ENCODE measurements around the gene RPL22. TPM values are rescaled to one million over a fixed set of nuclear protein-coding genes. Genes with fewer than 3 reads are reported as not detected.

Gene RPL22
- total RNA-seq, 5 donors from 2014 or later (not counting 1 experiment from before 2014, with no cell fraction given) = 448 to 621 (median 462) TPM

- no peaks in the 10 kb centered on the region for H3K36me3 ChIP-seq (ENCODE audit: control insufficient read depth in 2 of 2, extremely low read depth in 1 of 2, insufficient read depth in 1 of 2, low read length in 1 of 2)
- H3K4me1 ChIP-seq (ENCODE audit: control insufficient read depth in 1 of 2, extremely low read depth in 1 of 2, insufficient read depth in 2 of 2, low read length in 2 of 2) = peaks cover 0 to 40% of the 10 kb centered on the region in 2 experiments
- ChIA-PET POLR2A (no interaction called here), CTCF (no interaction called here)
- peaks cover 7 to 12% of the 10 kb centered on the region in 2 donors for H3K27me3 Mint-ChIP-seq
- peaks cover 0 to 44% of the 10 kb centered on the region in 2 experiments for H3K27me3 ChIP-seq (replicated peaks in 1 of 2; ENCODE audit: control insufficient read depth in 2 of 2, extremely low read depth in 1 of 2, insufficient read depth in 2 of 2, low read length in 1 of 2)
- H3K36me3 Mint-ChIP-seq = no peaks in the 10 kb centered on the region
- H3K27ac ChIP-seq (ENCODE audit: low read length) = no peak overlapping the region
- H3K27ac Mint-ChIP-seq = no peak overlapping the region
- H3K9me3 Mint-ChIP-seq = no peaks in the 10 kb centered on the region
- H3K4me1 Mint-ChIP-seq = peaks cover 4 to 10% (median 6%) of the 10 kb centered on the region in 3 donors
- no peak overlapping the region for H3K4me3 ChIP-seq (ENCODE audit: control insufficient read depth in 1 of 2, extremely low read depth in 1 of 2, low read length in 1 of 2)
- WGBS (ENCODE audit: insufficient coverage) = 82% methylated on average over 5 of the region's 7 CpGs
- no peak for ATAC-seq (replicated peaks in 1 of 4)
- no peak overlapping the region for H3K4me3 Mint-ChIP-seq
- H3K9me3 ChIP-seq = no peaks in the 10 kb centered on the region
- no peak for DNase-seq
These were observed 46.5 kb downstream of the RPL22 start for GRCh38 chr1:6152882-6153281.

GRCh38 chr1:6152181-6152580 is 47.2 kb downstream of the RPL22 start:
- Histone ChIP-seq H3K27ac (ENCODE audit: low read length) (no peak overlapping the region), H3K27me3 (replicated peaks in 1 of 2; ENCODE audit: control insufficient read depth in 2 of 2, extremely low read depth in 1 of 2, insufficient read depth in 2 of 2, low read length in 1 of 2) (peaks cover 0 to 45% of the 10 kb centered on the region in 2 experiments), H3K9me3 (no peaks in the 10 kb centered on the region), H3K4me1 (ENCODE audit: control insufficient read depth in 1 of 2, extremely low read depth in 1 of 2, insufficient read depth in 2 of 2, low read length in 2 of 2) (peaks cover 0 to 42% of the 10 kb centered on the region in 2 experiments), H3K4me3 (ENCODE audit: control insufficient read depth in 1 of 2, extremely low read depth in 1 of 2, low read length in 1 of 2) (no peak overlapping the region), H3K36me3 (ENCODE audit: control insufficient read depth in 2 of 2, extremely low read depth in 1 of 2, insufficient read depth in 1 of 2, low read length in 1 of 2) (no peaks in the 10 kb centered on the region)
- no peak for ATAC-seq (replicated peaks in 1 of 4)
- no peak for DNase-seq
- POLR2A ChIA-PET = no interaction called here
- no peak overlapping the region for H3K27ac Mint-ChIP-seq
- peaks cover 4 to 10% (median 6%) of the 10 kb centered on the region in 3 donors for H3K4me1 Mint-ChIP-seq
- 85% methylated on average over 11 of the region's 11 CpGs for WGBS (ENCODE audit: insufficient coverage)
- CTCF ChIA-PET = no interaction called here
- no peak overlapping the region for H3K4me3 Mint-ChIP-seq
- no peaks in the 10 kb centered on the region for H3K9me3 Mint-ChIP-seq
- H3K36me3 Mint-ChIP-seq = no peaks in the 10 kb centered on the region
- H3K27me3 Mint-ChIP-seq = peaks cover 6 to 10% of the 10 kb centered on the region in 2 donors

- CTCF ChIA-PET = no interaction called here
These were observed 48.0 kb downstream of the RPL22 start for GRCh38 chr1:6151291-6151822.

GRCh38 chr1:6150006-6150938 is 49.1 kb downstream of the RPL22 start:
- peaks cover 0 to 52% of the 10 kb centered on the region in 2 experiments for H3K27me3 ChIP-seq (replicated peaks in 1 of 2; ENCODE audit: control insufficient read depth in 2 of 2, extremely low read depth in 1 of 2, insufficient read depth in 2 of 2, low read length in 1 of 2)
- H3K4me1 ChIP-seq (ENCODE audit: control insufficient read depth in 1 of 2, extremely low read depth in 1 of 2, insufficient read depth in 2 of 2, low read length in 2 of 2) = peaks cover 0 to 38% of the 10 kb centered on the region in 2 experiments
- CTCF ChIA-PET = no interaction called here
- H3K27ac Mint-ChIP-seq = no peak overlapping the region
- DNase-seq = no peak
- no peaks in the 10 kb centered on the region for H3K9me3 Mint-ChIP-seq
- H3K4me1 Mint-ChIP-seq = peaks cover 4 to 8% (median 6%) of the 10 kb centered on the region in 3 donors
- H3K36me3 Mint-ChIP-seq = no peaks in the 10 kb centered on the region
- H3K36me3 ChIP-seq (ENCODE audit: control insufficient read depth in 2 of 2, extremely low read depth in 1 of 2, insufficient read depth in 1 of 2, low read length in 1 of 2) = no peaks in the 10 kb centered on the region
- H3K27me3 Mint-ChIP-seq = peaks cover 9 to 14% of the 10 kb centered on the region in 2 donors
- 96% methylated on average over 9 of the region's 11 CpGs for WGBS (ENCODE audit: insufficient coverage)
- no peak overlapping the region for H3K4me3 ChIP-seq (ENCODE audit: control insufficient read depth in 1 of 2, extremely low read depth in 1 of 2, low read length in 1 of 2)
- ATAC-seq (replicated peaks in 1 of 4) = no peak
- POLR2A ChIA-PET = no interaction called here
- no peaks in the 10 kb centered on the region for H3K9me3 ChIP-seq
- no peak overlapping the region for H3K4me3 Mint-ChIP-seq
- H3K27ac ChIP-seq (ENCODE audit: low read length) = no peak overlapping the region

More at GRCh38 chr1:6151291-6151822, 48.0 kb downstream of the RPL22 start:
- Histone ChIP-seq H3K9me3 (no peaks in the 10 kb centered on the region), H3K36me3 (ENCODE audit: control insufficient read depth in 2 of 2, extremely low read depth in 1 of 2, insufficient read depth in 1 of 2, low read length in 1 of 2) (no peaks in the 10 kb centered on the region), H3K27ac (ENCODE audit: low read length) (no peak overlapping the region), H3K4me1 (ENCODE audit: control insufficient read depth in 1 of 2, extremely low read depth in 1 of 2, insufficient read depth in 2 of 2, low read length in 2 of 2) (peaks cover 0 to 42% of the 10 kb centered on the region in 2 experiments), H3K27me3 (replicated peaks in 1 of 2; ENCODE audit: control insufficient read depth in 2 of 2, extremely low read depth in 1 of 2, insufficient read depth in 2 of 2, low read length in 1 of 2) (peaks cover 0 to 50% of the 10 kb centered on the region in 2 experiments), H3K4me3 (ENCODE audit: control insufficient read depth in 1 of 2, extremely low read depth in 1 of 2, low read length in 1 of 2) (no peak overlapping the region)
- 90% methylated on average over 6 of the region's 9 CpGs for WGBS (ENCODE audit: insufficient coverage)
- Mint-ChIP-seq H3K27ac (no peak overlapping the region), H3K4me1 (peaks cover 4 to 10% (median 6%) of the 10 kb centered on the region in 3 donors), H3K4me3 (peak overlapping the region in 1 of 3 donors; percentile 24), H3K36me3 (no peaks in the 10 kb centered on the region), H3K27me3 (peaks cover 7 to 11% of the 10 kb centered on the region in 2 donors), H3K9me3 (no peaks in the 10 kb centered on the region)
- ATAC-seq (replicated peaks in 1 of 4) = no peak
- POLR2A ChIA-PET = no interaction called here
- DNase-seq = no peak

GRCh38 chr1:6149597-6149996 is 49.8 kb downstream of the RPL22 start:
- WGBS (ENCODE audit: insufficient coverage) = 100% methylated on average over 1 of the region's 1 CpG
- ChIA-PET CTCF (interaction anchor here in 1 of 2 donors (0.6 kb wide), 1 partner anchor 71 kb away, joined by 3 read pairs; no protein-coding TSS in a partner anchor), POLR2A (no interaction called here)
- H3K27me3 Mint-ChIP-seq = peaks cover 9 to 14% of the 10 kb centered on the region in 2 donors
- Histone ChIP-seq H3K4me1 (ENCODE audit: control insufficient read depth in 1 of 2, extremely low read depth in 1 of 2, insufficient read depth in 2 of 2, low read length in 2 of 2) (peaks cover 0 to 31% of the 10 kb centered on the region in 2 experiments), H3K27me3 (replicated peaks in 1 of 2; ENCODE audit: control insufficient read depth in 2 of 2, extremely low read depth in 1 of 2, insufficient read depth in 2 of 2, low read length in 1 of 2) (peaks cover 0 to 51% of the 10 kb centered on the region in 2 experiments), H3K9me3 (no peaks in the 10 kb centered on the region), H3K36me3 (ENCODE audit: control insufficient read depth in 2 of 2, extremely low read depth in 1 of 2, insufficient read depth in 1 of 2, low read length in 1 of 2) (no peaks in the 10 kb centered on the region), H3K27ac (ENCODE audit: low read length) (no peak overlapping the region), H3K4me3 (ENCODE audit: control insufficient read depth in 1 of 2, extremely low read depth in 1 of 2, low read length in 1 of 2) (no peak overlapping the region)
- H3K27ac Mint-ChIP-seq = no peak overlapping the region
- H3K9me3 Mint-ChIP-seq = no peaks in the 10 kb centered on the region
- DNase-seq (no peak), ATAC-seq (replicated peaks in 1 of 4) (no peak)
- no peaks in the 10 kb centered on the region for H3K36me3 Mint-ChIP-seq
- H3K4me3 Mint-ChIP-seq = no peak overlapping the region
- peaks cover 4 to 6% (median 5%) of the 10 kb centered on the region in 3 donors for H3K4me1 Mint-ChIP-seq

- Histone ChIP-seq H3K4me1 (ENCODE audit: control insufficient read depth in 1 of 2, extremely low read depth in 1 of 2, insufficient read depth in 2 of 2, low read length in 2 of 2) (peaks cover 0 to 22% of the 10 kb centered on the region in 2 experiments), H3K4me3 (ENCODE audit: control insufficient read depth in 1 of 2, extremely low read depth in 1 of 2, low read length in 1 of 2) (peak overlapping the region; percentile 31 to 46), H3K36me3 (ENCODE audit: control insufficient read depth in 2 of 2, extremely low read depth in 1 of 2, insufficient read depth in 1 of 2, low read length in 1 of 2) (no peaks in the 10 kb centered on the region), H3K27me3 (replicated peaks in 1 of 2; ENCODE audit: control insufficient read depth in 2 of 2, extremely low read depth in 1 of 2, insufficient read depth in 2 of 2, low read length in 1 of 2) (peaks cover 0 to 45% of the 10 kb centered on the region in 2 experiments), H3K27ac (ENCODE audit: low read length) (no peak overlapping the region), H3K9me3 (no peaks in the 10 kb centered on the region)
- ATAC-seq (replicated peaks in 1 of 4) (peak; percentile 89 to 96 (median 92)), DNase-seq (peak; percentile 22 to 70 (median 53))
- H3K36me3 Mint-ChIP-seq = no peaks in the 10 kb centered on the region
- ChIA-PET POLR2A (interaction anchor here in 1 of 2 donors (0.5 to 0.6 kb wide), 2 partner anchors 21 to 66 kb away, joined by 3 read pairs; no protein-coding TSS in a partner anchor), CTCF (interaction anchor here in 1 of 2 donors (0.6 kb wide), 1 partner anchor 72 kb away, joined by 3 read pairs; no protein-coding TSS in a partner anchor)
- no peaks in the 10 kb centered on the region for H3K9me3 Mint-ChIP-seq
- peak overlapping the region in 2 of 3 donors; percentile 61 to 69 for H3K4me3 Mint-ChIP-seq
- no peak overlapping the region for H3K27ac Mint-ChIP-seq
- H3K27me3 Mint-ChIP-seq = peaks cover 9 to 14% of the 10 kb centered on the region in 2 donors
- 7% methylated on average over 43 of the region's 53 CpGs for WGBS (ENCODE audit: insufficient coverage)
- peaks cover 4 to 6% (median 5%) of the 10 kb centered on the region in 3 donors for H3K4me1 Mint-ChIP-seq
These were observed 50.7 kb downstream of the RPL22 start for GRCh38 chr1:6148497-6149241.

Data from T-cell (primary cell).